GM18873 (cell line): ENCODE results near the gene MYRF.
A peak's percentile ranks its signal among the peaks of the same experiment; 100 is the strongest.

Experiments
- ATAC-seq: cut with Tn5 transposase; IDR thresholded peaks from one replicate; pipeline ENCODE4 v1.9.1; 2021; ENCODE audit warnings: mild to moderate bottlenecking, moderate library complexity, moderate number of reproducible peaks; ENCODE audit not compliant: unreplicated experiment, low FRiP score

Gene MYRF

DNA sequence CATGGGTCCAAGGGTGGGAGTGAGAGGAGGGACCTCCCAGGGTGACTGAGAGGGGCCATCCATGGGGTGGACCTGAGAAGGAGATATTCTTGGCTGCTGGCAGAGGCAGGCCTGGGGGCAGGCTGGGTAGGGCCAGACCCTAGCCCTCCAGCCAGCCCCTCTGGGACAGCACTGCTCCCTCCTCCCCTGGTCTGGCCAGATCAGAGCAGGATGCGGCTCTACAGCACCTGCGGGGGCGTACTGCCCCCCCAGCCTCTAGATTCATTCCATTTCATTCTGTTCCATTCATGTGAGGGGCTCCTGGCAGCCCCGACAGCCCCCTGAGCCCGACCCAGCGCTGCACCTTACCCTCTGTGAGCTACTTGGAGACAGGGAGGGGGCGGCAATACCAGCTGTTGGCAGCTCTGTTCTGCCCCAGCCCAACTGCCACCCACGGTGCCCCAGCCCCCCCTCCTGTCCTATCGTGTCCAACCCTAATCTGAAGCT, 34.3 kb upstream of the MYRF start:
- ATAC-seq, result no peak

- no peak for ATAC-seq
Observed at GRCh38 chr11:61718621-61719302, 33.7 kb upstream of the MYRF start.

GRCh38 chr11:61719978-61720377, 32.5 kb upstream of the MYRF start:
- ATAC-seq, result no peak

DNA sequence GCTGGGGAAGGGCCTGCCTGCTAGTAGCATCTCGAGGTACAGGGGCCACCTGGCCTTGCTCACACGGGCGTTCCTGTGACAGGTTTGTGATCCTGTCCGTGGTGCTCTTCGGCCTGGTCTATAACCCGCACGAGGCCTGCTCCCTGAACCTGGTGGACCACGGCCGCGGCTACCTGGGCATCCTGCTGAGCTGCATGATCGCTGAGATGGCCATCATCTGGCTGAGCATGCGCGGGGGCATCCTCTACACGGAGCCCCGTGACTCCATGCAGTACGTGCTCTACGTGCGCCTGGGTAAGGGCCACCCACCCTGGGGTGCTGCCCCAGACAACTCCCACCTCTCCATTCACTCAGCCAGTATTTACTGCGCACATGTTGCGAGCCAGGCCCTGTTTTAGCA, 31.8 kb upstream of the MYRF start:
- no peak for ATAC-seq

DNA sequence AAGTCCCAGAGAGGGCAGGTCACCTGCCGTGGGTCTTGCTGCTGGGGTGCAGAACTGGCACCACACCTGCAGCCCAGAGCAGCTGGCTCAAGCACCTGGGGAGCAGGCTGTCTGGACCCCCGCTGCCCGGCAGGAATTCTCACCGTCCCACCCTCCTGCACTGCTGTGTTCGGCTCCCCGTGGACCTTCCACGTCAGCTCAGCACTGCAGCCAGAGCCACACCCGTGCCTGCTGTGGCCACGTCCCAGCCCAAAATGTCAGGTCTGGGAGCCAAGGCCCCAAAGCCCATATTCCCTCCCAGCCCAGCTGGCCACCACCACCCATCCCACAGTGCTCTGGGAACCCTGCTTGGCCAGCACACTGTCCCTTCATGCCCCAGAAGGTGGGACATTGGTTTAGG, 28.0 kb upstream of the MYRF start:
- no peak for ATAC-seq

DNA sequence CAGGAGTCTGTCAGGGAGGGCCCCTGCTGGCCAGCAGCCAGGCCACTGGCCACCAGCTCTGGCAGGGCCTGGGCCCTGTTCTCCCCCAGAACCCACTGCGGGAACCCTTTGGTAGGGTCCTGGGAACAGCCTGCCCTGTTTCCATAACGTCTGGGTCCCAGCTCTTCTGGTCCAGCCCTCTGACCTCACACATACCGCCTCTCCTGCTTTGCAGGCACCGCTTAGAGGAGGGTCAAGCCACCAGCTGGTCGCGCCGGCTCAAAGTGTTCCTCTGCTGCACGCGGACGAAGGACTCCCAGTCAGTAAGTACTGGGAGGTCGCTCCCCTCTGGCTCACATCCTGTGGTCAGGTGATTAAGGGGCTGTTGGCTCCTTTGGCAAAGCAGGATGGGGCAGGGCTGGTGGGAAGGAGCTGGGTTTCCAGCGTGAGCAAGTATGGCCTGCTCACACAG, 26.6 kb upstream of the MYRF start:
- ATAC-seq, result no peak

DNA sequence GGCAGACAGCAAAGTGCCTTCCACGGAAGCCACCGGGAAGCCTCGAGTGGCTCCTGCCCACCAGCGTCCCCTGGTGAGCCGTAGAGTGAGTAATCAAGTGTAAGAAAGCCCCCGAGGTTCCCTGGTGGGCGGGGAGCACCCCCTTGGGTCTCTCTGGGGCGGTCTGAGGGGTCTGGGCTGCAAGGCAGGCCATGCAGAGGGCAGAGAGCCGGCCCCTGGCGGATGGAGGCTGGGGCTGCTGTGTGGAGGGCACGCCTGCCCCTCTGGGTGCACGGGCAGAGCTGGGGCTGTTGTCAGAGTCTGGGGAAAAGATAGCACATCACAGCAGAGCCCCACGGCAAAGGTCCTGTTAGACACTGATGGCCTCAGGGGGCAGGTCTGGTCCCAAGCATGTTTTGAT, 25.7 kb upstream of the MYRF start:
- no peak for ATAC-seq

DNA sequence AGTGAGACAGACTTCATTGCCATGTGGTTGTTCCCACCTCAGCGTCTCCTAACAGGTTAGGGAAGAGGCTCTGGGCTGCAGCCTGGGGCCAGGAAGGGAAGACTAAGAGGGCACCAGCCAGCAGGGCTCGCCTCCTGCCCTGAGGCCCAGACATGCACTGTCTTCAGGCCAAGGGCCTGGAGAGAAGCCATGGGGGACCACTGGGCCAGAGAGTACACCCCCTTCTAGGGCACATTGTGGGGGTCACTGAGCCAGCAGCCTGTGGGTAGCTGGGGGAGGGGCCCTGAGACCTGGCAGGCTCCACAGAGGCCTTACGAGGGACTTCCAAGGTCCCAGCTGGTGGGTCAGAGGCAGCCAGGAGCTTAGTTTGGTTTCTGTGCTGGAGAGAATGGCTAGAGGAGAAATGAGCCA, 25.0 kb upstream of the MYRF start:
- no peak for ATAC-seq

DNA sequence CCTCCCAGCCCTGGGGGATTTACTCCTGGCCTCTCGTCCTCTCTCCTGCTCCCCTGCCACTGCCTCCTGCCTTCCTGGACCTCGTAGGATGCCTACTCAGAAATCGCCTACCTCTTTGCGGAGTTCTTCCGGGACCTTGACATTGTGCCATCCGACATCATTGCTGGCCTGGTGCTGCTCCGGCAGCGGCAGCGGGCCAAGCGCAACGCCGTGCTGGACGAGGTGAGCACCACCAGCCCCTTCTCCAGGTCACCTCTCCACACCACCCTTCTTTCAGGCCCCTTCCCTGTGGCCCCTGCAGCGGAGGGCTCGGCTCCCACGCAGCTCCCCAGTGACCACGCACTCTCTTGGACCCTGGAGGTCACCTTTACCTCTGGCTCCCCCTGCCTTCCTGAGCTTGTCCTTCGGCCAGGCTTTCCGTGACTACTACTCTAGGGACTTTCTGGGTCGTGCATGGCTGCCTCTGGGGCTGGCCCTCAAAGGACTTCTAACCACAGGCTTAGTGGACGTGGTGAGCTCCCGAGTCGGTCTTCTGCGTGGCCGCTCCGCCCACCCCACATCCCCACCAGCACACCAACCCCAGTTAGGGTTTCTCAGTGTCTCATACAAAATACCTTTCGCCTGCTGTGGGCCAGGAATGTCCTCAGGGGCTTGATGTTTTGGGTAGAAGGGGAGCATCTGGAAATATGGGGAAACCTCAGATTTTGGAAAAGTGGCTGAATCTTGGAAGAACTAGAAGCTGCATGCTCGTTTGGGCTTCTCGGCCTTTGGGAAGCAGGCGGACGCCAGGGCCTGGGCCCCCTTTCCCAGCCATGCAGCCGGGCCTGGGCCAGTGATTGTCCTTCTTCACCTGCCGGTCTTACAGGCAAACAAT, 24.1 kb upstream of the MYRF start:
- ATAC-seq, result no peak

GRCh38 chr11:61728940-61729219, 23.6 kb upstream of the MYRF start:
- ATAC-seq, result no peak

- ATAC-seq, result no peak
Observed at GRCh38 chr11:61730240-61730994, 22.0 kb upstream of the MYRF start.

GRCh38 chr11:61731211-61731951, 21.1 kb upstream of the MYRF start:
- no peak for ATAC-seq

- no peak for ATAC-seq
Observed at GRCh38 chr11:61731952-61732675, 20.3 kb upstream of the MYRF start.

GRCh38 chr11:61732705-61733104, 19.7 kb upstream of the MYRF start:
- no peak for ATAC-seq

- peak; percentile 66 for ATAC-seq
Observed at GRCh38 chr11:61733120-61733978, 19.1 kb upstream of the MYRF start.

DNA sequence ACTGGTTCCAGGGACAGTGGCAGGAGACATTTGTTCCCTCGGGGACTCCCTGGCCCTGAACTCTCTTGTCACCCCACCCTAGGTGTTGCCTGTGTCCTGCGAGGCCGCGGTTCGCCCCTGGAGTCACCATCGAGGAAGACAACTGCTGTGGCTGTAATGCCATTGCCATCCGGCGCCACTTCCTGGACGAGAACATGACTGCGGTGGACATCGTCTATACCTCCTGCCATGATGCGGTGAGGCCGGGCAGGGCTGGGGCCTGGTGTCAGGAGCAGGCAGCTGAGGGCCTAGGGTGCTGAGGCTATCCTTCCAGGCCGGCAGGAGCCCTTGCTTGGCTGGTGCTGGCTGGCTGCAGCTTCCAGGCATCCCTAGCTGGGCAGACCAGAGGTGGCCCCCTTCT, 17.7 kb upstream of the MYRF start:
- no peak for ATAC-seq

DNA sequence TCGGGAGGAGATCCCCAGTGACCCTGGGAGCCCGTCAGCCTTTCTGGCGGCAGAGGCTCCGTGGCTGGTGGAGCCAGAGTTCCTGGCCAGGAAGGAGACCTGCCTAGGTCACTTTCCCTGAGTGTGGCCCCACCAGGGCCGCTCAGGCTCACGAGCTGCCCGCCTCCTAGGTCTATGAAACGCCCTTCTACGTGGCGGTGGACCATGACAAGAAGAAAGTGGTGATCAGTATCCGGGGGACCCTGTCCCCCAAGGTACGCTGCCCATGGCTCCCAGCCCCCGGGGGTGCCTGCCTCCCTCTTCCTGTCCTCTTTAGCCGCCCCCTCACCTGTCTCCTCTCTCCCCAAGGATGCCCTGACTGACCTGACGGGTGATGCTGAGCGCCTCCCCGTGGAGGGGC, 17.0 kb upstream of the MYRF start:
- no peak for ATAC-seq

- no peak for ATAC-seq
Observed at GRCh38 chr11:61736310-61736709, 16.1 kb upstream of the MYRF start.

GRCh38 chr11:61737131-61737530, 15.3 kb upstream of the MYRF start:
- ATAC-seq, result no peak
